Mucosa of rectum (tissue), 2 donors: ENCODE results near the gene GADD45A.
A peak's percentile ranks its signal among the peaks of the same experiment; 100 is the strongest.

Experiments used
- H3K27ac ChIP-seq, 2 donors: one replicate each; pipeline ENCODE4 v1.7.0; 2013; ENCODE audit warnings: inconsistent platforms in 2 of 2, low read depth in 2 of 2, low read length in 2 of 2
- H3K27me3 ChIP-seq, 2 donors: one replicate each; pipeline ENCODE4 v1.7.0; 2013; ENCODE audit warnings: low read length in 2 of 2; ENCODE audit not compliant: control insufficient read depth in 2 of 2, insufficient read depth in 2 of 2
- H3K36me3 ChIP-seq, 2 donors: one replicate each; pipeline ENCODE4 v1.7.0; 2013; ENCODE audit warnings: low read length in 2 of 2; ENCODE audit not compliant: control insufficient read depth in 2 of 2, insufficient read depth in 2 of 2
- H3K4me1 ChIP-seq, 2 donors: one replicate each; pipeline ENCODE4 v1.7.0; 2013; ENCODE audit warnings: low read length in 2 of 2, mild to moderate bottlenecking in 1 of 2; ENCODE audit not compliant: control insufficient read depth in 2 of 2, insufficient read depth in 2 of 2
- H3K4me3 ChIP-seq, 2 donors: one replicate each; pipeline ENCODE4 v1.7.0; 2013; ENCODE audit warnings: low read length in 2 of 2
- H3K9ac ChIP-seq, 2 donors: one replicate each; pipeline ENCODE4 v1.7.0; 2013; ENCODE audit warnings: low read length in 2 of 2, low read depth in 1 of 2, mild to moderate bottlenecking in 1 of 2
- H3K9me3 ChIP-seq, 2 donors: one replicate each; pipeline ENCODE4 v1.7.0; 2013; ENCODE audit warnings: low read length in 2 of 2; ENCODE audit not compliant: control insufficient read depth in 2 of 2
- donor health status: healthy.
- donor health status: Normal muscosa, but diverticular disease.

GADD45A gene

GRCh38 chr1:67679691-67680090, 5.3 kb upstream of the GADD45A start:
- Histone ChIP-seq H3K27me3 (no peaks in the 10 kb centered on the region), H3K27ac (no peak overlapping the region), H3K36me3 (no peaks in the 10 kb centered on the region), H3K4me3 (no peak overlapping the region), H3K4me1 (peaks cover 11 to 18% of the 10 kb centered on the region in 2 donors), H3K9ac (no peak overlapping the region), H3K9me3 (no peaks in the 10 kb centered on the region)

DNA sequence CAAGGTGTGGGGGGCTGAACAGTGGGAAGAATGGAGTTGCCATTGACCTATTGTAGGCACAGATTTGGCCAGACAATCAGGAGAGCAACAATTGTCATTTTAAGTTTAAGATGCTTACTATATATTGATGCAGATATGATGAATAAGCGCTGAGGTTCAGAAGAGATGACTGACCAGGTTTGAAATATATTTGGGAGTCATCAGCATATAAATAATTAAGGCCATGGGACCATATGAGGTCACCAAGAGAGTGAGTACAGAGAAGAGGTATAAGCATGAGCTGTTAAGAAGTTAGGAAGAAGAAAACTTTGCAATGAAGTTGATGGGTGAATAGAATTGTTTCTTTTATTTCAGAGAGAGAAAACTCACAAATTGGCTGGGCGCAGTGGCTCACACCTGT, 4.5 kb upstream of the GADD45A start:
- Histone ChIP-seq H3K4me1 (peaks cover 9 to 18% of the 10 kb centered on the region in 2 donors), H3K36me3 (no peaks in the 10 kb centered on the region), H3K27ac (no peak overlapping the region), H3K27me3 (no peaks in the 10 kb centered on the region), H3K9ac (no peak overlapping the region), H3K9me3 (no peaks in the 10 kb centered on the region), H3K4me3 (no peak overlapping the region)

GRCh38 chr1:67682659-67683197, 2.3 kb upstream of the GADD45A start:
- no peak overlapping the region for H3K4me3 ChIP-seq
- no peak overlapping the region for H3K27ac ChIP-seq
- H3K36me3 ChIP-seq = peaks cover under 1 to 2% of the 10 kb centered on the region in 2 donors
- peaks cover 18 to 22% of the 10 kb centered on the region in 2 donors for H3K4me1 ChIP-seq
- H3K9me3 ChIP-seq = no peaks in the 10 kb centered on the region
- H3K9ac ChIP-seq = no peak overlapping the region
- H3K27me3 ChIP-seq = no peaks in the 10 kb centered on the region

DNA sequence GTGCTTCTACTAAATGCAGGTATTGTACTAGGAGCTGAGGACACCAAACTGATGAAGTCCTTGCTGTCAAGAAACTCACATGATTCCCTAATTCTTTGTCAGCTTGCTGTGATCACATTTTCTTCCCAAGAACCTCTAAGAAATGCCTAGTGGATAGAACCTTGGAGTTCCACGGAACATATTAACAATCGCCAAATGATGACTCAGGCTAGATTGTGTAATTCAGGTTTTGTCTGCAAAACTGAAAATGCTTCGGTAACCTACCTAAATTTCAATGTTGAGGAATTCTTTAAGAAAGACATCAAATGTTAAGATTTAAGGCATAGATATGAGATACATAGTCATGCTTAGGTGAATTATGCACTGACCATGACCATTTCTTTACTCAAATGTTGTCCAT, 1.7 kb upstream of the GADD45A start:
- H3K27ac ChIP-seq = no peak overlapping the region
- peaks cover 18 to 26% of the 10 kb centered on the region in 2 donors for H3K4me1 ChIP-seq
- H3K9ac ChIP-seq = no peak overlapping the region
- peaks cover 2 to 4% of the 10 kb centered on the region in 2 donors for H3K36me3 ChIP-seq
- no peaks in the 10 kb centered on the region for H3K27me3 ChIP-seq
- H3K9me3 ChIP-seq = no peaks in the 10 kb centered on the region
- H3K4me3 ChIP-seq = no peak overlapping the region

GRCh38 chr1:67683766-67684525, 1.1 kb upstream of the GADD45A start:
- H3K27ac ChIP-seq = peak overlapping the region; percentile 65 to 94
- H3K36me3 ChIP-seq = peaks cover 8 to 10% of the 10 kb centered on the region in 2 donors
- peak overlapping the region; percentile 52 to 70 for H3K4me3 ChIP-seq
- peaks cover 18 to 31% of the 10 kb centered on the region in 2 donors for H3K4me1 ChIP-seq
- no peaks in the 10 kb centered on the region for H3K9me3 ChIP-seq
- peak overlapping the region; percentile 24 to 47 for H3K9ac ChIP-seq
- H3K27me3 ChIP-seq = no peaks in the 10 kb centered on the region

DNA sequence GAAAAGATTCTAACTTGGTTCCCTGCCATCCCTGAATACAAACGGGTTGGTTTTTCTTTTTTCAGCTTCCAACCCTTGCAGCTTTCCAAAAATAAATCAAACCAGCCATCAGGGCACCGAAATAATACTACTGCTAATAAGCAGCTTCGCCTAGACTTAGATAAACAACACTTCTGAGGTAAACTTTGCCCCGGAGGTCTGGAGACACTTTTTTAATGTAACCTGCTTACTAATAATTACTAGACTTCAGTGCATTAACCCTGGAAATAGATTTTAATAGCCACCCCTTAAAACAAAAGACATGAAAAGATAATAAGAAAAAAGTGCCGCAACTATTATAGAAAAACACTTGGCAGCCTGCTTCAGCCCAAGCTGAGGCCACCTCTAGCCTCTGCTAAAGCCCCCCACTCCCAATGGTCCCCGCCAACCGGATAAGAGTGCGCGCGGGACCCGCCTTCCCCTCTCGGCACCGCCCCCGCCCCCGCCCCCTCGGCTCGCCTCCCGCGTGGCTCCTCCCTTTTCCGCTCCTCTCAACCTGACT, 405 bp upstream of the GADD45A start:
- H3K4me3 ChIP-seq = peak overlapping the region; percentile 52 to 70
- no peaks in the 10 kb centered on the region for H3K27me3 ChIP-seq
- H3K9ac ChIP-seq = peak overlapping the region; percentile 24 to 47
- H3K4me1 ChIP-seq = peaks cover 18 to 31% of the 10 kb centered on the region in 2 donors
- peak overlapping the region; percentile 65 to 94 for H3K27ac ChIP-seq
- H3K36me3 ChIP-seq = peaks cover 12 to 15% of the 10 kb centered on the region in 2 donors
- no peaks in the 10 kb centered on the region for H3K9me3 ChIP-seq

- H3K27ac ChIP-seq = peak overlapping the region; percentile 91 to 94
- no peaks in the 10 kb centered on the region for H3K27me3 ChIP-seq
- peak overlapping the region; percentile 79 to 92 for H3K4me3 ChIP-seq
- H3K36me3 ChIP-seq = peaks cover 12 to 17% of the 10 kb centered on the region in 2 donors
- no peaks in the 10 kb centered on the region for H3K9me3 ChIP-seq
- H3K9ac ChIP-seq = peak overlapping the region; percentile 92 to 96
- H3K4me1 ChIP-seq = peaks cover 18 to 31% of the 10 kb centered on the region in 2 donors
These were observed 711 bp downstream of the GADD45A start for GRCh38 chr1:67685558-67686266.

DNA sequence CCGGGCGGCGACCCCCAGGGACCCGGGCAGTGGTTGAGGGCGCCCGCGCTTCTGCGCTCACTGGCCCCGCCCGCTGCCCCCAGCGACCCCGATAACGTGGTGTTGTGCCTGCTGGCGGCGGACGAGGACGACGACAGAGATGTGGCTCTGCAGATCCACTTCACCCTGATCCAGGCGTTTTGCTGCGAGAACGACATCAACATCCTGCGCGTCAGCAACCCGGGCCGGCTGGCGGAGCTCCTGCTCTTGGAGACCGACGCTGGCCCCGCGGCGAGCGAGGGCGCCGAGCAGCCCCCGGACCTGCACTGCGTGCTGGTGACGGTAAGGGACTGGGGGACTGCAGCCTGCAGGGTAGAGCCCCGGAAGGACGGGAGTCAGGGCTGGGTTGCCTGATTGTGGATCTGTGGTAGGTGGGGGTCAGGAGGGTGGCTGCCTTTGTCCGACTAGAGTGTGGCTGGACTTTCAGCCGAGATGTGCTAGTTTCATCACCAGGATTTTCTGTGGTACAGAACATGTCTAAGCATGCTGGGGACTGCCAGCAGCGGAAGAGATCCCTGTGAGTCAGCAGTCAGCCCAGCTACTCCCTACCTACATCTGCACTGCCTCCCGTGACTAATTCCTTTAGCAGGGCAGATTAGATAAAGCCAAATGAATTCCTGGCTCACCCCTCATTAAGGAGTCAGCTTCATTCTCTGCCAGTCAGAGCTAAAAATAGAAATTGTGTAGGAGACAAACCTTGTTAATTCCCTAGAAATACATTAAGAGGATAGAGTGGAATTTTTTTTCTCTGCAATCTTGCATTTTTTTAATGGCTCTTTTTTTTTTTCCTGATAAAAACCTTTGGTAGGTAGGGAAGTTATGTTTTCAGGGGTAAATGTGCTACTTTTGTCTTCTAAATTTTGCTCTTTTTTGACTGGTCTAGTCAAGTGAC, 1.5 kb downstream of the GADD45A start:
- peaks cover 18 to 31% of the 10 kb centered on the region in 2 donors for H3K4me1 ChIP-seq
- no peaks in the 10 kb centered on the region for H3K9me3 ChIP-seq
- peak overlapping the region; percentile 79 to 92 for H3K4me3 ChIP-seq
- peak overlapping the region; percentile 92 to 96 for H3K9ac ChIP-seq
- H3K36me3 ChIP-seq = peaks cover 12 to 17% of the 10 kb centered on the region in 2 donors
- H3K27me3 ChIP-seq = no peaks in the 10 kb centered on the region
- peak overlapping the region; percentile 91 to 94 for H3K27ac ChIP-seq

GRCh38 chr1:67687198-67687545, 2.2 kb downstream of the GADD45A start:
- Histone ChIP-seq H3K27me3 (no peaks in the 10 kb centered on the region), H3K36me3 (peaks cover 12 to 17% of the 10 kb centered on the region in 2 donors), H3K4me3 (peak overlapping the region; percentile 79 to 92), H3K9me3 (no peaks in the 10 kb centered on the region), H3K9ac (peak overlapping the region in 1 of 2 donors; percentile 96), H3K27ac (peak overlapping the region; percentile 91 to 94), H3K4me1 (peaks cover 18 to 31% of the 10 kb centered on the region in 2 donors)
